IPS-11a (cell line): ENCODE data around the gene GZF1.

Source experiments
- H3K4me3 ChIP-seq: one replicate; pipeline ENCODE4 v1.5.1; 2013; ENCODE audit warnings: low read depth, low read length, control low read depth

GZF1 gene

DNA sequence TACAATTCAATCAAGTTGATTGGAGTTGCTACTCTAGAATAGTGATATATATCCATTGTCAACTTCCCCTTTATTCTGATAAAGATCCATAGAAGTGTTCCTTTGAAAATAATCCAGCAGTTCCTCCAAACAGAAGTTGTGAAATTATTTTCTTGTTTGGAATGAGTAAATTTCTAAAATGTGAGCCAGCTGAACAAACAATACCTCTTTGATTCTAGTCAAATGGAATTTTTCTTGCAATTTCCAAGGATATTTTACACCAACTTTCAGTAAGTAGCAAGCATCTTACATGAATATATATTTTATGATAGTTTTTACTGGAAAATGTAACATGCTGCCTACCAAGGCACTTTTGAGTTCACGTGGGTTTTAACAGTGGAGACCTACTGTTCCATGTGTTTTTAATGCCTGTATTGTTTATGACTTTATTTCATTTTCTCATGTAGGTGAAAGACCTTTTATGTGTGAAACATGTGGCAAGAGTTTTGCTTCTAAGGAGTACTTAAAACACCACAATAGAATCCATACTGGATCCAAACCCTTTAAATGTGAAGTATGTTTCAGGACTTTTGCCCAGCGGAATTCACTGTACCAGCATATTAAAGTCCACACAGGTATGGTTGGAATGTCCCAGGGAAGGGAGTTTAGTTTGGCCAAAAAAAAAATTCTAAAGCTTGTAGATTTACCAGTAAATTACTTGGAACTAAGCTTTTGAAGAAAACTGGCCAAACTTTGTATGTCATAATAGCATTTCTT, 6.5 kb downstream of the GZF1 start:
- H3K4me3 ChIP-seq = no peak overlapping the region

- H3K4me3 ChIP-seq = no peak overlapping the region
Measured at GRCh38 chr20:23369072-23369823, 7.3 kb downstream of the GZF1 start.

- no peak overlapping the region for H3K4me3 ChIP-seq
Measured at GRCh38 chr20:23370274-23370673, 8.3 kb downstream of the GZF1 start.

DNA sequence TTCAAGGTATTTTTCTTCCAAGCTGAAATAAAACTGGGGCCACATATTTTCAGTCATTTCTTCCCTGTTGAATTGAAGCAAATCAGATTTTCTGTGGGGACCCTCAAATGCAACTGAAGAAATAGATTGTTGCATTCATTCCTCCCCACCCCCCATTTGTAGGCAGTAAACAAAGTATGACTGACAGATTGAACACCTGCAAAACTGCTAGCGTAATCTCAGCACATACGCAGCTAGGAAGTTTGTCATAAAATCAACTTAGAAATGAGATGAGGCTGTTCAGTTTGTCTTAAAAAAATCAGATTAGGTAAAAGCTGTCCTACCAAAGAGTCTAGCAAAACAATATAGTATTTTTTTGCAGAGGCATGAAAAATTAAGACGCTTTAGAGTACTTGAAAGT, 8.9 kb downstream of the GZF1 start:
- H3K4me3 ChIP-seq = no peak overlapping the region

- no peak overlapping the region for H3K4me3 ChIP-seq
Measured at GRCh38 chr20:23371496-23371895, 9.5 kb downstream of the GZF1 start.

GRCh38 chr20:23374441-23374840, 12.5 kb downstream of the GZF1 start:
- H3K4me3 ChIP-seq = no peak overlapping the region

GRCh38 chr20:23375827-23376226, 13.8 kb downstream of the GZF1 start:
- no peak overlapping the region for H3K4me3 ChIP-seq

DNA sequence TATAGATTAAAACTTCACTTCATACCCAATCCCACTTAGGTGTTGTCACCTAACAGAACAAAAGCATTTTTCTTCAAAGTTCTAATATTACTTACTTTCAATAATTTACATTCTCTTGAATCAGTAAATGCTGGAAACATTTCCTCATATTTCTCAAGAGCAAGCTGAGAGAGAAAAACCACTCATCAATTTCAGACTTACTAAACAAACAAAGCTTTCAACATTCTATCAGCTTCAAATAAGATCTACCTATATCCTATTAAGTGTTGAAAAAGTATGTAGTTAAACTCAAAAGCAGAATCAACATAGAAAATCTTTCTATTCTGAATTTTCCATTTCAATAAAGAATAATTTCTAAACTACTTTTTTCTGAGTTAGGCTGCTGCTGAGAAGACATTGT, 17.8 kb downstream of the GZF1 start:
- no peak overlapping the region for H3K4me3 ChIP-seq

DNA sequence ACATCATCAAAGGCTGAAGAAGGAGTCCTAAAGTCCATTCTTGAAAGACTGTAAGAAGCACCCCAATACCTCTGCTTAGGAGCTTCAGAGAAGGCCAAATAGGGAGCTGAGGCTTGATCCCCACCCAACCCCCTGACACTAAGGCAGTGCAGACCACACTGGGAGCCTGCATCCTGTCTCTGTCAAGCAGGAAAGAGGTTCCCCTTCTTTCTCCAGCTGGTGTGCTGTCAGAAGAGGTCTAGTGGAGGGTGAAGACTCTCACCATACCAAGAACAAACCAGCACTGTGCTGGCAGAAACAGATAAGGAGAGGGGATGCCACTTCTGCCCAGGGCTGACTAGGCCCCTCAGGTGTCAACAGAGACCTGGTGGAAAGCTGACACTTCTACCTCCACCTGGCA, 19.9 kb downstream of the GZF1 start:
- H3K4me3 ChIP-seq = no peak overlapping the region

DNA sequence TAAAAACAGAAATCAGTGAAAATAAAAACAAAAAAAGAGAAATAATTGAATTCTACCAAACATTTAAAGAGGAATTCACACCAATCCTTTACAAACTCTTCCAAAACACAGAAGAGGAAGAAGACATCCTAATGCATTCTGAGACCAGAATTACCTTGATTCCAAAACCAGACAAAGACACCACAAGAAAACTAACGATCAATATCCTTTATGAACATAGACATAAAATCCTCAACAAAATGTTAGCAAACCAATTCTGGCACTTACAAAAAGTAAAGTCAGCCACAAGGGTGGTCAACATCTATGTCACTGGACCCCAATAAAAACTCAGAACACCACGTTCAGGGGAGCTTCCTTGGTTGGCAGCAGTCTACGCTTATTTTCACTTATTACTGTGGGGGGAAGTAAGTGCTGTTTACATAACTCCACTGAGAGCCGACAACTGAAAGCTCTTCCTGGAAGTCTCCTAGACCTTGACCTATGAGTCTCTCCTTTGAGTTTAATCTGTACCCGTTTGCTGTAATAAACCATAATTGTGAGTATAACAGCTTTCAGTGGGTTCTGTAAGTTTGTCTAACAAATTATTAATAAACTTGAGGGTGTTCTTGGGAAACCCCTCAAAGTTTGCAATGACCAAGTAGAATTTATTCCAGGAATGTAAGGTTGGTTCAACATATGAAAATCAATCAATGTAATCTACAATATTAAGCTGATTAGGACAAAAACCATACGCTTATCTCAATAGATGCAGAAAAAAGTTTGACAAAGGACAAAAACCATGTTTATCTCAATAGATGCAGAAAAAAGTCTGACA, 24.5 kb downstream of the GZF1 start:
- no peak overlapping the region for H3K4me3 ChIP-seq

GRCh38 chr20:23387118-23387443, 25.1 kb downstream of the GZF1 start:
- H3K4me3 ChIP-seq = no peak overlapping the region

DNA sequence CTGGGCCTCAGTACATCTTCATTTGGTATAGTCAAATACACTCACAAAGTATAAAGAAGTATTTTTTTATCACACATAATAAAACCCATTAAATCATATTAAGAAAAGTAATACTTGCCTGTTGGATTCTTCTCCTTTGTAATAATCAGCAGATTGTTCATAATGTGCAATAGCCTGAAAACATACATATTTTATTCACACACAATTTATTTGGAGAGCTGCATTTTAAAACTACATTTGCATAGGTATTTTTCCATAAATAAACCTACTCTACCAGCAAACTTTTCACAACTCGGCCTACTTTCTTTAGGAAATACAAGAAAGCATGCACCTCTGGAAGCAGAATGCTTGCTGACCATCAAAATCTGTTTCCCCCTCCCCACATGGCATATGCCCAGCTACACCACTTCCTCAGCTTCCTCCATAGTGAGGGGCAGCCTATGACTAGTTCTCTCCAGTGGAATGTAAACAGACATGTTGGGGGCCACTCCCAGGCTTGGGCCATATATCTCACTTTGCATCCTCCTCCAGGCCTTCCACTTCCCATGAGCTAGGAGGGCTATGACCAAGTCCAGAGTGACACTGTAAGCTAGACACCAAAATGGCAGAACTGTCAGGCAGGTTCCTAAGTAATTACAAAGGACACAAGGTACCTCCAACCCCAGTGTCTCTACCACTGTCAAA, 28.3 kb downstream of the GZF1 start:
- no peak overlapping the region for H3K4me3 ChIP-seq

GRCh38 chr20:23391707-23392310, 29.8 kb downstream of the GZF1 start:
- H3K4me3 ChIP-seq = no peak overlapping the region

DNA sequence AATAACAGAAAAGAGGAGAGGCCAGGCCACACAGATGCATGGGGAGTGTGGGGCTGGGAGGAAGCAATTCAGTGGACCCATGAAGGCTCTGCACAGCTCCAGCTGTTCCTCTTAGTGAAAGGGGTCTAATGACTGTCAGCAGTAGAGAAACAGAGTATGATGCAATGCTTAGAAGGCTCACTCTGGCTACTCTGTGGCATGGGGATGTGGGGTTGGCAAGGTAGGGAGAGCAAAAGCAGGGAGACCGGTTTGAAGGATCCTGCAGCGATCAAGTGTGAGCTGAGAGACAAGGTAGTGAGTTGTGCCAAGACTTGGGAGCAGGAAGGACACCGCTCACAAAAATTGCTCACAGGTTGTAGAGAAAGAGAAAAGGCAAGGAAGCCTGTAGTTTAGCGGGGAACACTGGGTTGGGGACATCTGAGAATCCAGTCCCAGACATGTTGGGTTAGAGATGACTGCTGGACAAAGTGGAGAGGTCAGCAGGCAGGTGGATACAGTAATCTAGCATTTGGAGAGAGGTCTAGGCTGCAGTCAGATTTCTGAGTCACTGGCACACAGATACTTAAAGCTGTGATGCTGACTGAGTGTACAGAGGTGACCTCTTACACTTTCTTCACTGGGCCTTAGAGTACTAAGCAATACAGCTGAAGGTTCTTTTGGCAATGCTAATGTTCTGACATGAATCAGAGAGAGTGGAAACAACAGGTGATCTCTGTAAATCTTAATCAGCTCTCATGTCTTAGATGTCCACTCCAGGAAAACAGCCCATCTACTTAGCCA, 32.2 kb downstream of the GZF1 start:
- no peak overlapping the region for H3K4me3 ChIP-seq

GRCh38 chr20:23396950-23397627, 35.1 kb downstream of the GZF1 start:
- H3K4me3 ChIP-seq = no peak overlapping the region

GRCh38 chr20:23397961-23398360, 36.0 kb downstream of the GZF1 start:
- H3K4me3 ChIP-seq = no peak overlapping the region

- H3K4me3 ChIP-seq = no peak overlapping the region
Measured at GRCh38 chr20:23399568-23400241, 37.7 kb downstream of the GZF1 start.

DNA sequence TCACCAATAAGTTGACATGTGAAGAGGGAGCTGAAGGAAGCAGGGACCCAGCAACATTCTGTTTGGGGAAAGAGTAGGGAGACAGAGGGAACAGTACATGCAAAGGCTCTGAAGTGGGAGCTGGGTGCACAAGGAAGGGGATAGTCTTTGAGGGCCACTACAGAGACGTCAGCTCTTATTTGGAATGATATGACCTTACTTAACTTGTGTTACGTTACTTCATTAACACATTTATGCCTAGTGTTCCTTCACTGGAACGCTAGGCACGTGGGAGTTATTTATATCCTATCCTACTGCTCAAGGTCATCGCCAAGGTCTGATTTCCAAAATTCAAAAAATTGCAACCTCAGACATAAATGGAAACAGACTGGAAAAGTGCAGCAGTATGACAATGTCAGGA, 39.1 kb downstream of the GZF1 start:
- no peak overlapping the region for H3K4me3 ChIP-seq

GRCh38 chr20:23403751-23404150, 41.8 kb downstream of the GZF1 start:
- H3K4me3 ChIP-seq = no peak overlapping the region
